ENCODE results near the gene L2HGDH. TPM values are rescaled to one million over a fixed set of nuclear protein-coding genes. Genes with fewer than 3 reads are reported as not detected.

L2HGDH gene
- total RNA-seq, 1 donor from 2014 or later, result 10.8 TPM

DNA sequence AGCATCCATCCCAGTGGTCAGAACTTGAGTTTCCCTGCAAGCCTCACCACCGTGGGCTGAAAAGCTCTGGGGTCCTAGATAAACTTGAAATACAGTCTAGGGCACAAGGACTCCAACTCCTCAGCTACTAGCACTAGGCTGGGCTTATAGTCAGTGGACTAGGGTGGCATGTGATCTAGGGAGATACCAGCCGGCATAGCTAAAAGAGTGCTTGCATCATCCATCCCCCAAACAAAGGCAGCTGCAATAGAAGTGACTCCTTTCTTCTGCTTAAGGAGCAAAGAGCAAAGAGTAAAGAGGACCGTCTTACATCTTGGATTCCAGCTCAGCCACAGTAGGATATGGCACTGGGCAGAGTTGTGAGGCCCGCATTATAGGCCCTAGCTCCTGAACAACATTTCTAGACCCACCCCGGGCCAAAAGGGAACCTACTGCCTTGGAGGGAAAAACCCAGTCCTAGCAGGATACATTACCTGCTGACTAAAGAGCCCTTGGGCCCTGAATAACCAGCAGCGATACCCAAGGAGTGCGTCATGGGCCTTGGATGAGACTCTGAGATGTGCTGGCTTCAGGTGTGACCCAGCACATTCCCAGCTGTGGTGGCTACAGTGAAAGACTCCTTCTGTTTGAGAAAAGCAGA is 62.8 kb downstream of the L2HGDH start:
- H3K9me3 Mint-ChIP-seq, result no peaks in the 10 kb centered on the region
- no peak for DNase-seq (ENCODE audit: extremely low spot score, unreplicated experiment)
- H3K27ac Mint-ChIP-seq, result no peak overlapping the region
- peaks cover 9% of the 10 kb centered on the region for H3K36me3 Mint-ChIP-seq
- TF ChIP-seq CTCF (conservative IDR thresholded peaks at IDR 0.05), result no peak
- no peak overlapping the region for H3K4me3 Mint-ChIP-seq
- no peaks in the 10 kb centered on the region for H3K27me3 Mint-ChIP-seq
- no peaks in the 10 kb centered on the region for H3K4me1 Mint-ChIP-seq (ENCODE audit: unreplicated experiment)

DNA sequence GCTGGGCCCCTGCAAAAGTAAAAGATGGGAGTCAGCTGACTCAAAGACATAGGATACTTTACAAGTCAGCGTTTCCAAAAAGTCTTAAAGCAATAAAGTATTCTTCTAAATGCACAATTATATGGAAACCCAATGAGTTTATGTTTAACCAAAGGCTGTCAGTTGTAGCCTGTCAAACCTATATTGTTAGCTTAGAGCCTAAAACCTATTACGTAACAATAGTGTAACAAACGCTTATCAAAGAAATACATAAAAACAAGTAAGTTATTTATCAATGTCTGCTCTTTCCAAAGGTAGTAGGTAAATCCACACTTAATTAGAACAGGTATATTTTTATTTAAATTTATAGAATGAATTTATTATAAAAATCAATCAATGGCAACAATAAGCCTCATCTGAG is 64.8 kb downstream of the L2HGDH start:
- H3K27me3 Mint-ChIP-seq, result no peaks in the 10 kb centered on the region
- TF ChIP-seq CTCF (conservative IDR thresholded peaks at IDR 0.05), result no peak
- no peak for DNase-seq (ENCODE audit: extremely low spot score, unreplicated experiment)
- H3K36me3 Mint-ChIP-seq, result peaks cover 7% of the 10 kb centered on the region
- no peak overlapping the region for H3K27ac Mint-ChIP-seq
- no peaks in the 10 kb centered on the region for H3K4me1 Mint-ChIP-seq (ENCODE audit: unreplicated experiment)
- no peaks in the 10 kb centered on the region for H3K9me3 Mint-ChIP-seq
- no peak overlapping the region for H3K4me3 Mint-ChIP-seq

DNA sequence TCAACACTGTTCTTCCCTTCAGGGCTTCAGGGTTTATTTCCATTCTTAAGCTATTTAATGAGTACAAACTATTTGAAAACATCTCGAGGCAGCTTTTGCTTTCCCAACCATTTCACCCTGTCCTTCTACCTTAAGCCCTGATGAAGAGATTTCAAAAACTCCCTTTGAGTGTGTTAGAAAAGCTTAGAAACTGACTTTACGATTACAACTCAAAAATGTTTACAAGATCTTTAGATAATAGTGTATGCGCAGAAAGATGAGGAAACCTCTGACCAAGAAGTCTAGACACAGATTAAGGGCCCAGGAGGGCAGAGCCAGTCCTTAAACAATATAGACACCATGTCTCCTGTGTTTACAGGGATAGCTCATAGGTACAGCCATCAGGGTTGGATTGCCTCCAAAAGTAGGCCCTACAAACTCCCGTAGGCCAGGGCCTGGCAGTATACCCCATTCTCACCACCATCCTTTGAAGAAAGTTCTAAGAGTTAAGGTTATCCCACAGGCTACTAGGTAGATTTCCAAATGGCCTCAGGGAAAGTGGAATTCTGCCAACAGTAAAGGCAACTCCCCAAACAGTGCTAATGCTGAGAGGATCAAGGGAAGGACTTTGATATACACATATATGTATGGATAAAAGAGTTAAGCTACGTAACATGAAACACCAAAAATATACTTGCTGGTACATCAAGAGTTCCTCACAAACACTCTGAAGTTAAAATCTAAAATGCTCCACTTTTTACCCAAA is 69.3 kb downstream of the L2HGDH start:
- Mint-ChIP-seq H3K27me3 (no peaks in the 10 kb centered on the region), H3K36me3 (peaks cover 4% of the 10 kb centered on the region), H3K4me3 (no peak overlapping the region), H3K9me3 (no peaks in the 10 kb centered on the region), H3K4me1 (ENCODE audit: unreplicated experiment) (no peaks in the 10 kb centered on the region), H3K27ac (no peak overlapping the region)
- TF ChIP-seq CTCF (conservative IDR thresholded peaks at IDR 0.05), result no peak
- DNase-seq (ENCODE audit: extremely low spot score, unreplicated experiment), result no peak

DNA sequence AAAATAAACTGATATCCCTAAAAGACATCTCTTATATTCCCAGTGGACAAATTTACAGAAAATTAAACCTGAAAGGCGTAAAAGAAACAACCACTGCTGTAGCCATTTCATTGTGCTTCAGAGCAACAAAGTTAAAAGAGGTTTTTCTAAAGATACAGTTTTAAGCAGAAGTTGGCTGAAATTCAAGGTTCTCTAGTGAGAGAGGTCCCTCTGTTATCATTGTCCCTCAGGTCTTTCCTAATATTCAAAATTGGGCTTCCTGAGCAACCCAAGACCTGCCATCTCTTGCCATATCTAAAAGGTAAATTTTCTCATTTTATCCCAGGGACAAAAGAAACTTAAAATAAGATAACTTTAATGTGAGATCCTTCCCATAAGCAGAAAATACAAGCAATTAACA is 69.9 kb downstream of the L2HGDH start:
- no peak for TF ChIP-seq CTCF (conservative IDR thresholded peaks at IDR 0.05)
- H3K4me3 Mint-ChIP-seq, result no peak overlapping the region
- DNase-seq (ENCODE audit: extremely low spot score, unreplicated experiment), result no peak
- H3K27me3 Mint-ChIP-seq, result no peaks in the 10 kb centered on the region
- no peak overlapping the region for H3K27ac Mint-ChIP-seq
- H3K9me3 Mint-ChIP-seq, result no peaks in the 10 kb centered on the region
- no peaks in the 10 kb centered on the region for H3K4me1 Mint-ChIP-seq (ENCODE audit: unreplicated experiment)
- H3K36me3 Mint-ChIP-seq, result peaks cover 4% of the 10 kb centered on the region

GRCh38 chr14:50237427-50237826 is 74.6 kb downstream of the L2HGDH start:
- Mint-ChIP-seq H3K9me3 (no peaks in the 10 kb centered on the region), H3K27ac (no peak overlapping the region), H3K36me3 (peaks cover 2% of the 10 kb centered on the region), H3K4me3 (no peak overlapping the region), H3K4me1 (ENCODE audit: unreplicated experiment) (peaks cover 8% of the 10 kb centered on the region), H3K27me3 (no peaks in the 10 kb centered on the region)
- no peak for DNase-seq (ENCODE audit: extremely low spot score, unreplicated experiment)
- no peak for TF ChIP-seq CTCF (conservative IDR thresholded peaks at IDR 0.05)
